SK-N-SH (cell line): ENCODE data around the gene PABPN1L.

Experiments used
- CTCF ChIP-seq: fragments of 200-600 bp; sonication (generic); IDR thresholded peaks from 2 replicates; pipeline ENCODE4 v1.6.1; 2017; ENCODE audit warnings: antibody characterized with exemption, mild to moderate bottlenecking, moderate library complexity
- FOXM1 ChIP-seq: IDR thresholded peaks from 2 replicates; pipeline ENCODE4 v1.4.0; 2012; ENCODE audit warnings: low read depth, mild to moderate bottlenecking
- GABPA ChIP-seq: IDR thresholded peaks from 2 replicates; pipeline ENCODE4 v1.4.0; 2012; ENCODE audit warnings: low read depth, mild to moderate bottlenecking
- GATA2 ChIP-seq: sonication (generic); formaldehyde crosslinking; IDR thresholded peaks from 2 replicates; pipeline ENCODE4 v1.5.0; 2020; ENCODE audit warnings: mild to moderate bottlenecking, missing genetic modification reagents
- MAX ChIP-seq: IDR thresholded peaks from 2 replicates; pipeline ENCODE4 v1.4.0; 2012; ENCODE audit warnings: low read depth
- NFIC ChIP-seq: IDR thresholded peaks from 2 replicates; pipeline ENCODE4 v1.4.0; 2012; ENCODE audit warnings: borderline replicate concordance
- POLR2AphosphoS5 ChIP-seq: IDR thresholded peaks from 2 replicates; pipeline ENCODE4 v1.6.1; 2012; ENCODE audit warnings: low read depth, low read length
- RCOR1 ChIP-seq: fragments of 150-350 bp; IDR thresholded peaks from 2 replicates; pipeline ENCODE4 v1.6.1; 2017; ENCODE audit warnings: antibody characterized with exemption, low read length
- USF1 ChIP-seq: IDR thresholded peaks from 2 replicates; pipeline ENCODE4 v1.4.0; 2012; ENCODE audit warnings: low read depth, borderline replicate concordance

- TF ChIP-seq USF1 = no peak
- no peak for TF ChIP-seq NFIC
- TF ChIP-seq POLR2AphosphoS5 = no peak
- TF ChIP-seq CTCF = no peak
- no peak for TF ChIP-seq FOXM1
- TF ChIP-seq GATA2 = no peak
- TF ChIP-seq MAX = no peak
- no peak for TF ChIP-seq GABPA
- no peak for TF ChIP-seq RCOR1
Measured at GRCh38 chr16:88908307-88908706, 41.8 kb upstream of the PABPN1L start.
